ENCODE measurements around the gene MYO1E.
"Not testable (repeated sequence)": the region's sequence is repeated elsewhere in the genome, so short reads cannot be mapped to it uniquely, and the experiment has no call there.

Gene MYO1E

DNA sequence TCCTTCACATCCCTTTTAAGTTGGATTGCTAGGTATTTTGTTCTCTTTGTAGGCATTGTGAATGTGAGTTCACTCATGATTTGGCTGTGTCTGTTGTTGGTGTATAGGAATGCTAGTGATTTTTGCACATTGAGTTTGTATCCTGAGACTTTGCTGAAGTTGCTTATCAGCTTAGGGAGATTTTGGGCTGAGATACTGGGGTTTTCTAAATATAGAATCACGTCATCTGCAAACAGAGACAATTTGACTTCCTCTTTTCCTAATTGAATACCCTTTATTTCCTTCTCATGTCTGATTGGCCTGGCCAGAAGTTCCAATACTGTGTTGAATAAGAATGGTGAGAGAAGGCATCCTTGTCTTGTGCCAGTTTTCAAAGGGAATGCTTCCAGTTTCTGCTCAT, 245.4 kb downstream of the MYO1E start:
- H3K4me1 ChIP-seq (ENCODE audit: control insufficient read depth, insufficient read depth, low read length); H3K9me3 ChIP-seq (replicated peaks; ENCODE audit: low read length); H3K9ac ChIP-seq (ENCODE audit: low read depth, low read length); H3K4me3 ChIP-seq (ENCODE audit: low read length); H3K27me3 ChIP-seq (ENCODE audit: control insufficient read depth, insufficient read depth, low read length); H3K4me2 ChIP-seq (ENCODE audit: low read length): not testable (repeated sequence)
- peaks cover 41% of the 10 kb centered on the region for H3K36me3 ChIP-seq (ENCODE audit: insufficient read depth, low read length)

DNA sequence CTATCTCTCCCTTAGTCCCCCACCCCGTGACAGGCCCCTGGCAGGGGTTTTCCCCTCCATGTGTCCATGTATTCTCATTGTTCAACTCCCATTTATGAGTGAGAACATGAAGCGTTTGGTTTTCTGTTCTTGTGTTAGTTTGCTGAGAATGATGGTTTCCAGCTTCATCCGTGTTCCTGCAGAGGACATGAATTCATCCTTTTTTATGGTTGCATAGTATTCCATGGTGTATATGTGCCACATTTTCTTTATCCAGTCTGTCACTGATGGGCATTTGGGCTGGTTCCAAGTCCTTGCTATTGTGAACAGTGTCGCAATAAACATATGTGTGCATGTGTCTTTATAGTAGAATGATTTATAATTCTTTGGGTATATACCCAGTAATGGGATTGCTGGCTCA, 247.0 kb downstream of the MYO1E start:
- H3K4me1 ChIP-seq (ENCODE audit: control insufficient read depth, insufficient read depth, low read length); H3K4me2 ChIP-seq (ENCODE audit: low read length); H3K27me3 ChIP-seq (ENCODE audit: control insufficient read depth, insufficient read depth, low read length); H3K9ac ChIP-seq (ENCODE audit: low read depth, low read length); H3K9me3 ChIP-seq (replicated peaks; ENCODE audit: low read length); H3K4me3 ChIP-seq (ENCODE audit: low read length): not testable (repeated sequence)
- peaks cover 27% of the 10 kb centered on the region for H3K36me3 ChIP-seq (ENCODE audit: insufficient read depth, low read length)

DNA sequence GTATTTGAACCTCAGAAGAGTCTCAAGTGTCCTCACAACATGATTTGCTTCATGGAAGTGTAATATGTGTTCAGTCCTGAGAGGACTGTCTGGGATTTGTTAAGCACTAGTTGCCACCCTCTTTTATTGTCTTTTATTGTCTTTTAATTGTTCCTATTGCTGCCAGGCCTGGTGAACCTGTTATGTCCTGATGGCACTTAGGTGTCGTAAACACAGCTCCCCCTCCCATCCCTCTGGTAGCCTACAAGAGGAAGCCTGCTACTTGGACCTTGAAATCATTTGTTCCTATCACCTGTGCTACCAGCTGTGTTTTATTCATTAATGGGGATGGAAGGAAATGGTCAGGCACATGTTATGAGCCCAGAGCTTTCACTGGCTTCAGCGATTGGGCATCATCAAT, 248.4 kb downstream of the MYO1E start:
- no peaks in the 10 kb centered on the region for H3K9me3 ChIP-seq (replicated peaks; ENCODE audit: low read length)
- no peaks in the 10 kb centered on the region for H3K27me3 ChIP-seq (ENCODE audit: control insufficient read depth, insufficient read depth, low read length)
- H3K36me3 ChIP-seq (ENCODE audit: insufficient read depth, low read length) = peaks cover 25% of the 10 kb centered on the region
- H3K9ac ChIP-seq (ENCODE audit: low read depth, low read length) = no peak overlapping the region
- no peak overlapping the region for H3K4me3 ChIP-seq (ENCODE audit: low read length)
- no peak overlapping the region for H3K4me2 ChIP-seq (ENCODE audit: low read length)
- no peaks in the 10 kb centered on the region for H3K4me1 ChIP-seq (ENCODE audit: control insufficient read depth, insufficient read depth, low read length)

DNA sequence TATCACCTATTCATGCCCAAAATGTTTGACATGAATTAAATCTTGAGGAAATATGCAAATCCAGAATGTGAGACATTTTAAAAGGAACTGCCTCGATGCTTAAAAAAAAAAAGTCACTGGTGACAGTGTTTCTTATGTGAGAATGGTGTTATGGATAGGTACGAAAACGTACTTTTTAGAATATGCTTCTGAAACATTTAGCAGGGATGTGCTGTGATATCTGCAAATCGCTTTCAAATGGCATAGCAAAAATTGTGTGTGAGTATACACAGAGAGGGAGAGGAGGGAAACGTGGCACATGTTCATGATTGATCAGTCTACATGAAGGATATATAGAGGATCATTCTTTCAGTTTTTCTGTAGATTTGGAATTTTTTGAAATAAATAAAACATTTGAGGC, 251.7 kb downstream of the MYO1E start:
- Histone ChIP-seq H3K9ac (ENCODE audit: low read depth, low read length) (no peak overlapping the region), H3K4me3 (ENCODE audit: low read length) (no peak overlapping the region), H3K36me3 (ENCODE audit: insufficient read depth, low read length) (peaks cover 43% of the 10 kb centered on the region), H3K27me3 (ENCODE audit: control insufficient read depth, insufficient read depth, low read length) (no peaks in the 10 kb centered on the region), H3K4me1 (ENCODE audit: control insufficient read depth, insufficient read depth, low read length) (no peaks in the 10 kb centered on the region), H3K9me3 (replicated peaks; ENCODE audit: low read length) (no peaks in the 10 kb centered on the region), H3K4me2 (ENCODE audit: low read length) (no peak overlapping the region)

DNA sequence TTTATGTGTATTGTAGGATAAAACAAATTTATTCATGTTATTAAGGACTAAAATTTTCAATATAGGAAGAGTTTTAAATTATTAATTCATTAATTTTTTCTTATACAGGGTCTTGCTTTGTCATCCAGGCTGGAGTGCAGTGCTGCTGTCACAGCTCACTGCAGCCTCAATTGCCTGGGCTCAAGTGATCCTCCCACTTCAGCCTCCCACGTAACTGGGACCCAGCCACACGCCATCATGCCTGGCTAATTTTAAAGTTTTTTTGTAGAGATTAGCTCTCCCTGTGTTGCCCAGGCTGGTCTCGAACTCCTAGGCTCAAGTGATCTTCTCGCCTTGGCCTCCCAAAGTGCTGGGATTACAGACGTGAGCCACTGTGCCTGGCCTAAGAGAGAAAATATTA, 253.0 kb downstream of the MYO1E start:
- Histone ChIP-seq H3K9ac (ENCODE audit: low read depth, low read length) (no peak overlapping the region), H3K9me3 (replicated peaks; ENCODE audit: low read length) (no peaks in the 10 kb centered on the region), H3K4me2 (ENCODE audit: low read length) (no peak overlapping the region), H3K27me3 (ENCODE audit: control insufficient read depth, insufficient read depth, low read length) (no peaks in the 10 kb centered on the region), H3K36me3 (ENCODE audit: insufficient read depth, low read length) (peaks cover 41% of the 10 kb centered on the region), H3K4me3 (ENCODE audit: low read length) (no peak overlapping the region), H3K4me1 (ENCODE audit: control insufficient read depth, insufficient read depth, low read length) (no peaks in the 10 kb centered on the region)

DNA sequence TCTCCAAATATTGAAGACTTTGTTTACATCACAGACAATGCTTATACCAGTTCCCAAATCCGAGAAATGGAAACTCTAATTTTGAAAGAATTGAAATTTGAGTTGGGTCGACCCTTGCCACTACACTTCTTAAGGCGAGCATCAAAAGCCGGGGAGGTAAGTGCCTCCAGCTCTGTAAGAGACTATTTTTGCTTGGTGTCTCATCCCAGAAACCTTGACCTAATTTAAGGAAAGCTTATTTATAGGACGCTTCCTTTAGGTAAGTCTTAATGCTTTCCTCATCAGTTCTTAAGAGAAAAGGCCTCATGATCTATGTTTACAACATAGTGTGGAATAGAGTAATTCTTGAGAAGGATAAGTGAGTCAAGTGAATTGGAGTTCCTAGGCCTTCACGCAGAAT, 255.9 kb downstream of the MYO1E start:
- Histone ChIP-seq H3K4me1 (ENCODE audit: control insufficient read depth, insufficient read depth, low read length) (no peaks in the 10 kb centered on the region), H3K9ac (ENCODE audit: low read depth, low read length) (no peak overlapping the region), H3K4me3 (ENCODE audit: low read length) (no peak overlapping the region), H3K4me2 (ENCODE audit: low read length) (no peak overlapping the region), H3K36me3 (ENCODE audit: insufficient read depth, low read length) (peaks cover 49% of the 10 kb centered on the region), H3K9me3 (replicated peaks; ENCODE audit: low read length) (no peaks in the 10 kb centered on the region), H3K27me3 (ENCODE audit: control insufficient read depth, insufficient read depth, low read length) (no peaks in the 10 kb centered on the region)

DNA sequence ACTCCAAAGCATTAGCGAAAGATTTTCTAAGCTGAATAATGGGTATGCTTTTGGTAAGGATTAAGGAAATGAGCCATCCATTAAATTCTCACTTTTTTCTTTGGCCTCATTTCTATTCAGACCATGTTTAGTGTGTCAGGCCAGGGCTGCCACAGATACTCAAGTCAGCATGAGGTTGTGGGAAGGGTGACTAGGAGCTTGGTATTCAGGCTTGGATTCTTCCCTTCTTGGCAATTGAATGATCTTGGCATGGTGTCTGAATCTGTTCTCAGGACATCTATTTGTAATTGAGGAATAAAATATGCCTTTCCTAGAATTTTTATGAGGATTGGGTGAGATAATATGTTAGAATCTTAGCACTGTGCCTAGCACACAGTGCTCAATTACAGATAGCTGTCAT, 256.5 kb downstream of the MYO1E start:
- Histone ChIP-seq H3K27me3 (ENCODE audit: control insufficient read depth, insufficient read depth, low read length) (no peaks in the 10 kb centered on the region), H3K4me1 (ENCODE audit: control insufficient read depth, insufficient read depth, low read length) (no peaks in the 10 kb centered on the region), H3K4me2 (ENCODE audit: low read length) (no peak overlapping the region), H3K9me3 (replicated peaks; ENCODE audit: low read length) (no peaks in the 10 kb centered on the region), H3K4me3 (ENCODE audit: low read length) (no peak overlapping the region), H3K9ac (ENCODE audit: low read depth, low read length) (no peak overlapping the region), H3K36me3 (ENCODE audit: insufficient read depth, low read length) (peaks cover 56% of the 10 kb centered on the region)

DNA sequence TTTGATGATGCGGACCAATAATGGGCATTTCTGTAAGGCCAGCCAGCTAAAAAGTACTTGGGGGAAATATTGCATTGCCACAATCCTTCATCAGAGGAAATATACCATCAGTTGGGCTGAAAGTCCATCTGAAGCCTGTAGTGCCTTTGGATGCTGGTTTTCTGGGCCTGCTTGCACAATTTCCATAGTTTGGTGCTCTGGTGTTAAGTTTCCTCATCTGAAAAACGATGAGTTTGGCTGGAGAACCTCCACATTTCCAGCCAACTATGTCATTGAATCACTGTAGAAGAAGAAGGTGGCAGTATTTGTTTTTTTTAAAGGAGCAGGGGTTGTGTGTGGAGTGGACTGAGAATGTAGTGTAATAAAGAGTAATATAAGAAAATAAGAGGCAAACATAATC, 257.6 kb downstream of the MYO1E start:
- no peaks in the 10 kb centered on the region for H3K9me3 ChIP-seq (replicated peaks; ENCODE audit: low read length)
- no peak overlapping the region for H3K4me2 ChIP-seq (ENCODE audit: low read length)
- no peaks in the 10 kb centered on the region for H3K27me3 ChIP-seq (ENCODE audit: control insufficient read depth, insufficient read depth, low read length)
- H3K9ac ChIP-seq (ENCODE audit: low read depth, low read length) = no peak overlapping the region
- H3K4me3 ChIP-seq (ENCODE audit: low read length) = no peak overlapping the region
- no peaks in the 10 kb centered on the region for H3K4me1 ChIP-seq (ENCODE audit: control insufficient read depth, insufficient read depth, low read length)
- peaks cover 60% of the 10 kb centered on the region for H3K36me3 ChIP-seq (ENCODE audit: insufficient read depth, low read length)

DNA sequence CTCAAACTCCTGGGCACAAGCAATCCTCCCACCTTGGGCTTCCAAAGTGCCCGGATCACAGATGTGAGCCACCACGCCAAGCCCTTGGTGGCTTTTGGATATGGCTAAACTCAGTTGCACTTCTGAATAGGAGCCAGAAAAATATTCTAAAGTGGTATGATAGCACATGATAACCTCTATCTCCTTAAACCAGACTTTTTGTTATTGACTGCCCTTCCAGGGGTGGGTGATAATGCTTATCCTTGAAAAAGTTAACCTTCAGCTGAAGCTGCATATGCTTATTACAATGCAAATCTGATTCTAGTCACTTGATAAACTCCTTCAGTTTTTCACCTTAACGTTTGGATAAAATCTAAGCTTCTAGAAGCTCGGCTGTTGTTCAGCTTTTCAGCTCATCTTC, 261.4 kb downstream of the MYO1E start:
- no peak overlapping the region for H3K9ac ChIP-seq (ENCODE audit: low read depth, low read length)

DNA sequence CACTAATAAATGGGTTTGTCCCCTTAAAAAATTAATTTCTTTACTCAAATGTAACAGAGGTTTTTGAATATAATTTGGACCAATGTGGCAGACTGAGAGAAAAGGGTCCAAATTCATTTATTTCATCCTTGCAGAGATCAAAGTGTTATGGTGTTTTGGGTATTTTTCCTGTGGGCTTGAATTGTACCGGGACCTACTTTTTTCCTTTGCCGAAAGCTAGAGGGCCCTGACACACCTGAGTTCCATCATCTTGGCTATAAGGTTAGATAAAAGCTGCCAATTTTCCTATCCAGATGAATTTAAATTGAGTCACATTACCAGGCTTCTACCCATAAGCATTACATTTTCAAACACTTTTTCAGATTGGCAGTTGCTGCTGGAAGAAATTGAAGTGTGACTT, 266.8 kb downstream of the MYO1E start:
- Histone ChIP-seq H3K4me2 (ENCODE audit: low read length) (peak overlapping the region; percentile 88), H3K27me3 (ENCODE audit: control insufficient read depth, insufficient read depth, low read length) (no peaks in the 10 kb centered on the region), H3K4me3 (ENCODE audit: low read length) (peak overlapping the region; percentile 85), H3K4me1 (ENCODE audit: control insufficient read depth, insufficient read depth, low read length) (peaks cover 13% of the 10 kb centered on the region), H3K9ac (ENCODE audit: low read depth, low read length) (peak overlapping the region; percentile 83), H3K9me3 (replicated peaks; ENCODE audit: low read length) (no peaks in the 10 kb centered on the region), H3K36me3 (ENCODE audit: insufficient read depth, low read length) (peaks cover 19% of the 10 kb centered on the region)

More for the DNA sequence above, 261.4 kb downstream of the MYO1E start:
- no peak overlapping the region for H3K4me2 ChIP-seq (ENCODE audit: low read length)
- H3K36me3 ChIP-seq (ENCODE audit: insufficient read depth, low read length) = peaks cover 48% of the 10 kb centered on the region
- no peak overlapping the region for H3K4me3 ChIP-seq (ENCODE audit: low read length)
- no peaks in the 10 kb centered on the region for H3K27me3 ChIP-seq (ENCODE audit: control insufficient read depth, insufficient read depth, low read length)
- peaks cover 3% of the 10 kb centered on the region for H3K4me1 ChIP-seq (ENCODE audit: control insufficient read depth, insufficient read depth, low read length)
- H3K9me3 ChIP-seq (replicated peaks; ENCODE audit: low read length) = no peaks in the 10 kb centered on the region

DNA sequence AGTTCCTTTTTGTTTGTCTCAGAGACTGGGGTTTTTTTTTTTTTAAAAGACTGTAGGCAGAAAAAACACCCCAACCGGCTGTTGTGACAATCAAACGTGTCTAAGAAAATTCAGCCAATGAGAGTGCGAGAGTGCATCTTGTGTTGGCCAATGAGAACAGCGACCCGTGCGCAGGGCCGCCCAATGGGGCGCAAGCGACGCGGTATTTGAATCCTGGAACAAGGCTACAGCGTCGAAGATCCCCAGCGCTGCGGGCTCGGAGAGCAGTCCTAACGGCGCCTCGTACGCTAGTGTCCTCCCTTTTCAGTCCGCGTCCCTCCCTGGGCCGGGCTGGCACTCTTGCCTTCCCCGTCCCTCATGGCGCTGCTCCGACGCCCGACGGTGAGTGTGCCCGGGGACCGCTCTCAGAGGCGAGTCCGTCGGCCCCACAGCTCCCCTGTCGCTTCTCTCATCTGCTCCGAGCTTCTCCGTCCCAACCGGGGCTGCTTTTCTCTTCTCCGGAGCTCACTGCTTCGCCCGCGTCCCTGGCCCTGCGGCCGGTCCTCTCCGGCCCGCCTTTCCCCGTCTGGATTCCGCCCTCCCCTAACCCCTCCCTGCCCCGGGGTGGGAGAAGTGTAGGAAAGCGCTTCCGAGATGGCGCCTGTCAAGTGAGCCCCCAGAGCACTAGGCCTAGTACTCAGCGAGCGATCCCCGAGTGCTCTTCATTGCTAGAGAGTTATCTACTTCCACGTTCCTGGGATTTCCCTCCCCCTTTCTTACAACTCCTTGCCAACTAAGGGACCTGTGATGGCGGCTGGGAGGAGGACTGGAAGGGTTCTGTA, 267.5 kb downstream of the MYO1E start, which contains the start of gene CCNB2:
CCNB2 (plus strand) TSS at position 235 of the 821 bp plus-strand sequence; CDS start at position 358, 123 bp downstream.
- Histone ChIP-seq H3K27me3 (ENCODE audit: control insufficient read depth, insufficient read depth, low read length) (no peaks in the 10 kb centered on the region), H3K9me3 (replicated peaks; ENCODE audit: low read length) (no peaks in the 10 kb centered on the region), H3K4me3 (ENCODE audit: low read length) (peak within 1 kb of the TSS; percentile 85), H3K36me3 (ENCODE audit: insufficient read depth, low read length) (peaks cover 16% of the 10 kb centered on the region), H3K4me1 (ENCODE audit: control insufficient read depth, insufficient read depth, low read length) (peaks cover 13% of the 10 kb centered on the region), H3K9ac (ENCODE audit: low read depth, low read length) (peak within 1 kb of the TSS; percentile 83), H3K4me2 (ENCODE audit: low read length) (peak within 1 kb of the TSS; percentile 88)

DNA sequence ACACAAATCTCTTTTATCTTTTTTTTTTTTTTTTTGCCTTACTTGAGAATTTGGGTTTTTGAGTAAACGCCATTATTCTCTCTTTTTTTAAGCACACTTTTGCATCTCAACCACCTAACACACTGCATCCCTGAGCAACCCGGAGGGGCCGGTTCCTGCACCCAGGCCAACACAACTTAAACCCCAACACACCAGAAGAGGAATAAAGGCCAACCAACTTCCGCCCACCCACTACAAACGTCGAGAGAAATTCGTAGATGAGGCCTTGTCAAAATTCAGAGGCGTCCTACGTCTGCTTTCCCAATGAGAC, 268.1 kb downstream of the MYO1E start:
- Histone ChIP-seq H3K9ac (ENCODE audit: low read depth, low read length) (peak overlapping the region; percentile 74), H3K36me3 (ENCODE audit: insufficient read depth, low read length) (peaks cover 16% of the 10 kb centered on the region), H3K4me3 (ENCODE audit: low read length) (peak overlapping the region; percentile 85), H3K4me1 (ENCODE audit: control insufficient read depth, insufficient read depth, low read length) (peaks cover 13% of the 10 kb centered on the region), H3K9me3 (replicated peaks; ENCODE audit: low read length) (no peaks in the 10 kb centered on the region), H3K4me2 (ENCODE audit: low read length) (peak overlapping the region; percentile 88), H3K27me3 (ENCODE audit: control insufficient read depth, insufficient read depth, low read length) (no peaks in the 10 kb centered on the region)

All from skeletal muscle satellite cell (primary cell).